Sigmoid colon (tissue), 4 donors: ENCODE results near the gene CNTNAP4.

Source experiments
- EP300 ChIP-seq, 4 donors: sonication (generic); formaldehyde crosslinking; IDR thresholded peaks; one replicate each; pipeline ENCODE4 v1.6.1; 2017; ENCODE audit warnings: antibody characterized with exemption in 4 of 4
- TF ChIP-seq, protein P1 (sequence below), 4 experiments: fragments of 450-650 bp in 3 of 4; fragments of 200-600 bp in 1 of 4; IDR thresholded peaks; one replicate each; pipeline ENCODE4 v1.5.1; 2016 to 2019; ENCODE audit warnings: antibody characterized with exemption in 4 of 4, mild to moderate bottlenecking in 3 of 4, moderate library complexity in 2 of 4

GRCh38 chr16:76511203-76511602 lies 234.0 kb downstream of the CNTNAP4 start:
- TF ChIP-seq, protein P1, sequence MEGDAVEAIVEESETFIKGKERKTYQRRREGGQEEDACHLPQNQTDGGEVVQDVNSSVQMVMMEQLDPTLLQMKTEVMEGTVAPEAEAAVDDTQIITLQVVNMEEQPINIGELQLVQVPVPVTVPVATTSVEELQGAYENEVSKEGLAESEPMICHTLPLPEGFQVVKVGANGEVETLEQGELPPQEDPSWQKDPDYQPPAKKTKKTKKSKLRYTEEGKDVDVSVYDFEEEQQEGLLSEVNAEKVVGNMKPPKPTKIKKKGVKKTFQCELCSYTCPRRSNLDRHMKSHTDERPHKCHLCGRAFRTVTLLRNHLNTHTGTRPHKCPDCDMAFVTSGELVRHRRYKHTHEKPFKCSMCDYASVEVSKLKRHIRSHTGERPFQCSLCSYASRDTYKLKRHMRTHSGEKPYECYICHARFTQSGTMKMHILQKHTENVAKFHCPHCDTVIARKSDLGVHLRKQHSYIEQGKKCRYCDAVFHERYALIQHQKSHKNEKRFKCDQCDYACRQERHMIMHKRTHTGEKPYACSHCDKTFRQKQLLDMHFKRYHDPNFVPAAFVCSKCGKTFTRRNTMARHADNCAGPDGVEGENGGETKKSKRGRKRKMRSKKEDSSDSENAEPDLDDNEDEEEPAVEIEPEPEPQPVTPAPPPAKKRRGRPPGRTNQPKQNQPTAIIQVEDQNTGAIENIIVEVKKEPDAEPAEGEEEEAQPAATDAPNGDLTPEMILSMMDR (IDR thresholded peaks at IDR 0.05): no peak
- no peak for TF ChIP-seq EP300 (IDR thresholded peaks at IDR 0.05)
